ENCODE results near the gene GET4. TPM values are rescaled to one million over a fixed set of nuclear protein-coding genes. Genes with fewer than 3 reads are reported as not detected.

GET4 gene
- total and polyA plus RNA-seq, 2 of the 4 experiments (the other 2 are of a cell fraction), result 11.3 to 30.9 TPM

GRCh38 chr7:904847-905246 is 28.5 kb downstream of the GET4 start:
- H2BK20ac ChIP-seq (ENCODE audit: low read depth, low read length), result no peak overlapping the region
- peak overlapping the region; percentile 10; the same call in 1 of the 3 replicates for H2BK15ac ChIP-seq (ENCODE audit: low read depth, low read length)
- peak overlapping the region; percentile 77 for H2AFZ ChIP-seq (replicated peaks; ENCODE audit: low read length, poor library complexity)
- H3K4me1 ChIP-seq (ENCODE audit: control insufficient read depth, insufficient read depth, low read length), result peaks cover 10% of the 10 kb centered on the region
- ATAC-seq (ENCODE audit: low read depth), result peak; percentile 13
- no peak overlapping the region for H2BK5ac ChIP-seq (ENCODE audit: low read depth, low read length, poor library complexity, severe bottlenecking)
- CTCF ChIA-PET, result no interaction called here
- no peaks in the 10 kb centered on the region; the same call in 1 of the 2 replicates for H3K27me3 ChIP-seq (ENCODE audit: control insufficient read depth, insufficient read depth, low read length)
- no peaks in the 10 kb centered on the region; the same call in 1 of the 2 replicates for H4K20me1 ChIP-seq (ENCODE audit: insufficient read depth, low read length)
- peak overlapping the region; percentile 18 for H3K4me2 ChIP-seq (ENCODE audit: low read depth, low read length)
- intact Hi-C loops (cut with micrococcal nuclease) (loop anchor here (10.0 kb wide), 1 partner anchor 140 kb away; the partner anchor contains the start of gene GPR146), in situ Hi-C loops (cut with MboI; ENCODE audit: low sequenced_read_pairs) (no loop called here), dilution Hi-C loops (cut with HindIII; ENCODE audit: low sequenced_read_pairs, unreplicated experiment) (no loop called here)
- no peak overlapping the region for H4K5ac ChIP-seq (ENCODE audit: low read depth, low read length)
- no peak overlapping the region; the same call in 1 of the 2 replicates for H3K27ac ChIP-seq (ENCODE audit: insufficient read depth, low read length)
- POLR2A ChIA-PET (ENCODE audit: unreplicated experiment), result no interaction called here
- H3K14ac ChIP-seq (replicated peaks; ENCODE audit: low read depth, low read length), result no peak overlapping the region; the same call in 1 of the 2 replicates
- peak overlapping the region; percentile 87 for H2AK9ac ChIP-seq (replicated peaks; ENCODE audit: low read depth, low read length, poor library complexity)
- no peaks in the 10 kb centered on the region for H3K9me3 ChIP-seq (ENCODE audit: control insufficient read depth, insufficient read depth, low read length)
- no peak overlapping the region for H3K18ac ChIP-seq (ENCODE audit: low read depth, low read length)
- no peaks in the 10 kb centered on the region for H3K79me1 ChIP-seq (ENCODE audit: low read depth in 1 of 2, low read length in 2 of 2)
- no TSS peak for BruUV-seq (replicated peaks)
- H3K4me3 ChIP-seq (ENCODE audit: insufficient read depth, low read depth, low read length), result no peak overlapping the region
- 22% methylated on average over 4 of the region's 20 CpGs; no CpG with 5 or more reads in 1 of the 2 experiments for WGBS, 2 experiments (ENCODE audit: extremely low coverage in 2 of 2, insufficient read length in 1 of 2)
- H2AK5ac ChIP-seq (ENCODE audit: low read depth, low read length), result peak overlapping the region; percentile 88
- H3K4ac ChIP-seq (ENCODE audit: low read depth, low read length), result peak overlapping the region; percentile 73
- H3K23ac ChIP-seq (ENCODE audit: low read depth, low read length), result no peak overlapping the region
- TF ChIP-seq ELK1 (IDR thresholded peaks at IDR 0.05; ENCODE audit: borderline replicate concordance, low read depth, low read length) (no peak), BHLHE40 (IDR thresholded peaks at IDR 0.05; ENCODE audit: low read depth, low read length) (no peak), FOS (IDR thresholded peaks at IDR 0.05; ENCODE audit: low read depth, low read length) (peak; percentile 36; the same call in 1 of the 2 replicates), MAZ (IDR thresholded peaks at IDR 0.05; ENCODE audit: borderline replicate concordance, low read depth, low read length) (peak; percentile 84; the same call in 1 of the 2 replicates), CEBPB (IDR thresholded peaks at IDR 0.05; ENCODE audit: low read depth, low read length) (peak; percentile 43; the same call in 1 of the 2 replicates)
- H3K9me1 ChIP-seq (ENCODE audit: insufficient read depth, low read length), result no peaks in the 10 kb centered on the region
- H3K56ac ChIP-seq (ENCODE audit: extremely low read depth, insufficient read depth, low read length), result no peak overlapping the region
- peak; percentile 40 for DNase-seq
- H3K9ac ChIP-seq (ENCODE audit: low read depth, low read length), result no peak overlapping the region; the same call in 1 of the 2 replicates
- H3K36me3 ChIP-seq (ENCODE audit: control insufficient read depth, insufficient read depth, low read length), result no peaks in the 10 kb centered on the region
- H2BK120ac ChIP-seq (ENCODE audit: low read depth, low read length), result peak overlapping the region; percentile 81
- H4K91ac ChIP-seq (ENCODE audit: insufficient read depth, low read depth, low read length), result peak overlapping the region; percentile 69
- H4K8ac ChIP-seq (ENCODE audit: low read depth in 2 of 2, low read length in 2 of 2), result peak overlapping the region; percentile 29 to 72; a peak in 3 of 4 replicates

All from IMR-90 (cell line).